Sigmoid colon (tissue), 4 donors: ENCODE results near the gene RIPOR3.

Experiments
- EP300 ChIP-seq, 4 donors: sonication (generic); formaldehyde crosslinking; IDR thresholded peaks; one replicate each; pipeline ENCODE4 v1.6.1; 2017; ENCODE audit warnings: antibody characterized with exemption in 4 of 4
- POLR2A ChIP-seq, 2 donors: fragments of 450-650 bp; IDR thresholded peaks; one replicate each; pipeline ENCODE4 v1.6.1; 2016; ENCODE audit warnings: antibody characterized with exemption in 2 of 2, mild to moderate bottlenecking in 2 of 2, moderate library complexity in 2 of 2
- TF ChIP-seq, protein P1 (sequence below), 4 experiments: fragments of 450-650 bp in 3 of 4; fragments of 200-600 bp in 1 of 4; IDR thresholded peaks; one replicate each; pipeline ENCODE4 v1.5.1; 2016 to 2019; ENCODE audit warnings: antibody characterized with exemption in 4 of 4, mild to moderate bottlenecking in 3 of 4, moderate library complexity in 2 of 4

DNA sequence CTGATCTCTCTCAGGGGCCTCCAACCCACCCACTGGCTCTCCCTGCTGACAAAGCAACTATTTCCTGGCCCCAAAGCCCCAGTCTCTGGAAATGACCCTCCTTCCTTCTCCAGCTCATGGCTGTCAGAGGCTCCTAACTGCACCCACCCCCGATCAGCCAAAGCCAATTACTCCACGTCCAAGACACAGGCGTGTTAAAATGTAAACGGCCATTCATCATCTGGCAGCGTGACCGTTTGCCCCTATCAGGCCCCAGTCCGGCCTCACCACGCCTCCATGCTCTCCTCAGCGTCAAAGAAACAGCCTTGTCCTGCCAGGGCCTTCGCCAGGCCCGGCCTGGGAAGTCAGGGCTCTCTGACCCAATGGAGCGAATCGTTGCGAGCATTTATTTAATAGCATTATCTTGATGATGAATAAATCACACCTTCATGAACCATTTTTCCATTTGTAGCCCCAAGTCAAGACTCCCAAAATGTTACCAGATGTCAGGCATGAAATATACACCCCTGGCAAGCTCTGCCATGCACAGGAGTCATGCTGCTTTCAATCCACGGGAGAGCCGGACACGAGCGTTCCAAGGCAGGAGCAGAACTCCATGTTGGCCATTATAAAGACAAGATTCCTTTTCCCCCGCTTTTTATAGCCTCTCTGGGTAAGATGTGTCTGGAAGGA, 17.7 kb downstream of the RIPOR3 start:
- TF ChIP-seq, protein P1, sequence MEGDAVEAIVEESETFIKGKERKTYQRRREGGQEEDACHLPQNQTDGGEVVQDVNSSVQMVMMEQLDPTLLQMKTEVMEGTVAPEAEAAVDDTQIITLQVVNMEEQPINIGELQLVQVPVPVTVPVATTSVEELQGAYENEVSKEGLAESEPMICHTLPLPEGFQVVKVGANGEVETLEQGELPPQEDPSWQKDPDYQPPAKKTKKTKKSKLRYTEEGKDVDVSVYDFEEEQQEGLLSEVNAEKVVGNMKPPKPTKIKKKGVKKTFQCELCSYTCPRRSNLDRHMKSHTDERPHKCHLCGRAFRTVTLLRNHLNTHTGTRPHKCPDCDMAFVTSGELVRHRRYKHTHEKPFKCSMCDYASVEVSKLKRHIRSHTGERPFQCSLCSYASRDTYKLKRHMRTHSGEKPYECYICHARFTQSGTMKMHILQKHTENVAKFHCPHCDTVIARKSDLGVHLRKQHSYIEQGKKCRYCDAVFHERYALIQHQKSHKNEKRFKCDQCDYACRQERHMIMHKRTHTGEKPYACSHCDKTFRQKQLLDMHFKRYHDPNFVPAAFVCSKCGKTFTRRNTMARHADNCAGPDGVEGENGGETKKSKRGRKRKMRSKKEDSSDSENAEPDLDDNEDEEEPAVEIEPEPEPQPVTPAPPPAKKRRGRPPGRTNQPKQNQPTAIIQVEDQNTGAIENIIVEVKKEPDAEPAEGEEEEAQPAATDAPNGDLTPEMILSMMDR (IDR thresholded peaks at IDR 0.05) = no peak
- TF ChIP-seq EP300 (IDR thresholded peaks at IDR 0.05) (no peak), POLR2A (IDR thresholded peaks at IDR 0.05) (peak in 1 of 2 donors; percentile 2)
